ENCODE data around the gene DENND4C.
A peak's percentile ranks its signal among the peaks of the same experiment; 100 is the strongest.

DENND4C gene

GRCh38 chr9:19375538-19375937 lies 145.0 kb downstream of the DENND4C start:
- peak overlapping the region; percentile 34 for H3K27ac ChIP-seq
- TF ChIP-seq CTCF (IDR thresholded peaks at IDR 0.05), result no peak
- TF ChIP-seq ZFX (IDR thresholded peaks at IDR 0.05; ENCODE audit: borderline replicate concordance), result no peak

- peak overlapping the region; percentile 96 for H3K27ac ChIP-seq
- TF ChIP-seq ZFX (IDR thresholded peaks at IDR 0.05; ENCODE audit: borderline replicate concordance), result no peak
- no peak for TF ChIP-seq CTCF (IDR thresholded peaks at IDR 0.05)
Measured at GRCh38 chr9:19376931-19377330, 146.4 kb downstream of the DENND4C start.

- no peak for TF ChIP-seq CTCF (IDR thresholded peaks at IDR 0.05)
- TF ChIP-seq ZFX (IDR thresholded peaks at IDR 0.05; ENCODE audit: borderline replicate concordance), result no peak
- H3K27ac ChIP-seq, result peak overlapping the region; percentile 96
Measured at GRCh38 chr9:19378164-19378563, 147.7 kb downstream of the DENND4C start.

- TF ChIP-seq CTCF (IDR thresholded peaks at IDR 0.05), result no peak
- no peak for TF ChIP-seq ZFX (IDR thresholded peaks at IDR 0.05; ENCODE audit: borderline replicate concordance)
- peak overlapping the region; percentile 96 for H3K27ac ChIP-seq
Measured at GRCh38 chr9:19378647-19379046, 148.2 kb downstream of the DENND4C start.

GRCh38 chr9:19379283-19379682 lies 148.8 kb downstream of the DENND4C start:
- peak overlapping the region; percentile 96 for H3K27ac ChIP-seq
- TF ChIP-seq ZFX (IDR thresholded peaks at IDR 0.05; ENCODE audit: borderline replicate concordance) (no peak), CTCF (IDR thresholded peaks at IDR 0.05) (no peak)

- TF ChIP-seq CTCF (IDR thresholded peaks at IDR 0.05) (no peak), ZFX (IDR thresholded peaks at IDR 0.05; ENCODE audit: borderline replicate concordance) (no peak)
- peak overlapping the region; percentile 96 for H3K27ac ChIP-seq
Measured at GRCh38 chr9:19379697-19380046, 149.2 kb downstream of the DENND4C start.

- peak overlapping the region; percentile 96 for H3K27ac ChIP-seq
Measured at GRCh38 chr9:19380826-19381075, 150.3 kb downstream of the DENND4C start.

More at GRCh38 chr9:19380826-19381075, 150.3 kb downstream of the DENND4C start:
- no peak for TF ChIP-seq CTCF (IDR thresholded peaks at IDR 0.05)
- TF ChIP-seq ZFX (IDR thresholded peaks at IDR 0.05; ENCODE audit: borderline replicate concordance), result no peak

Data from 22Rv1 (cell line).